HG03432 (cell line): ENCODE results near the gene EXOSC2.

ENCODE experiments used
- ATAC-seq: cut with Tn5 transposase; IDR thresholded peaks from one replicate; pipeline ENCODE4 v1.9.1; 2021; ENCODE audit warnings: mild to moderate bottlenecking, moderate library complexity; ENCODE audit not compliant: unreplicated experiment

Gene EXOSC2

GRCh38 chr9:130735566-130735965, 42.0 kb downstream of the EXOSC2 start:
- no peak for ATAC-seq

- no peak for ATAC-seq
Measured at GRCh38 chr9:130736834-130737233, 43.3 kb downstream of the EXOSC2 start.

GRCh38 chr9:130738281-130738680, 44.7 kb downstream of the EXOSC2 start:
- no peak for ATAC-seq

- no peak for ATAC-seq
Measured at GRCh38 chr9:130739081-130739480, 45.5 kb downstream of the EXOSC2 start.

DNA sequence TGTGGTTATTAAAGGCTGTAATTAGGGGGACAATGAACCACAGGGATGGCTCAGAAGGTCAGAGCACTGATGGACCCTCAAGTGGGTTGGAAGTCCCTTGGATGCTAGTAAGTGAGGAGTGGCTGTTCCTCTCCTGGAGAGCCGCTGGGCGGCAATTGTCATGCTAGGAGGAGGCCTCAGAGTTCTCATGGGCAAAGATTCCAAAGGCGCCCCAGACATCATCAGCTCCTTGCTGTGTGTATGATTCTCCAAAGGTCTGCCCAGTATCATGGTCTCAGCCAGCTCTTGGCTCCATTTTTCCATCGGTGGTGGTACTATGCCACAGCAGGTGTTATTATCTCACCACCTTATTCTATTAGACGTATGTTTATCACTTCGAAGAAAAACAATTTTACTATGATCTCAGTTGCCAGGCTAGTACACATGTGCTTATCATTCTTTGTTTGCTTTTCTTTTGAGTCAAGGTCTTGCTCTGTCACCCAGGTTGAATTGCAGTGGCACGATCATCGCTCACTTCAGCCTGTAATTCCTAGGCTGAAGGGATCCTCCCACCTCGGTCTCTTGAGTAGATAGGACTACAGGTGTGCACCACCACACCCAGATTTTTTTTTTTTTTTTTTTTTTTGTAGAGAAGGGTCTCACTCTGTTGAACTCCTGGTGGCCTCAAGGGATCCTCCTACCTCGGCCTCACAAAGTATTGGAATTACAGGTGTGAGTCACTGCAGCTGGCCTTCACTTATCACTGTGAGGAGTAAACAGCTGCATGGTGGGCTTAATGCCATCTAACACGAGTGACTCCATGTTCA, 46.8 kb downstream of the EXOSC2 start:
- ATAC-seq, result no peak

- no peak for ATAC-seq
Measured at GRCh38 chr9:130741024-130741305, 47.4 kb downstream of the EXOSC2 start.

GRCh38 chr9:130741831-130742449, 48.4 kb downstream of the EXOSC2 start:
- no peak for ATAC-seq

DNA sequence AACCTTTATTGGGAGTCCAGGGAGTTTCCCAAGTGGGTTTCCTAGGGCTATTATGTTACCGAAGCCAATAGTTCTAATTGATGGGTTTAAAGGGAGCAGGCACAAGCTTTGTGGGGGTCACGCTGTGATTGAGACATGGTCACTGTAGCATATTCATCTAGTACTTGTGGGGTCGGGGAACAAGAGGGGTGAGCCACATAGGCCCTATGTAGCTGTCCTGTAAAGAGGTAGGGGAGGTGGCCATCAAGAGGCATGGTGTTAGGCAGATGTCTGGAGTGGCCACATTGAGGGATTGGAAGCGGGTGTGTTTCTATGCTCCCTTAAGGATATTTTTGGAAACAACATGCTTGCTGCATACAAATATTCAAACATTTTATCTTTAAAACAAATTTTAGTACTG, 50.1 kb downstream of the EXOSC2 start:
- ATAC-seq, result no peak

DNA sequence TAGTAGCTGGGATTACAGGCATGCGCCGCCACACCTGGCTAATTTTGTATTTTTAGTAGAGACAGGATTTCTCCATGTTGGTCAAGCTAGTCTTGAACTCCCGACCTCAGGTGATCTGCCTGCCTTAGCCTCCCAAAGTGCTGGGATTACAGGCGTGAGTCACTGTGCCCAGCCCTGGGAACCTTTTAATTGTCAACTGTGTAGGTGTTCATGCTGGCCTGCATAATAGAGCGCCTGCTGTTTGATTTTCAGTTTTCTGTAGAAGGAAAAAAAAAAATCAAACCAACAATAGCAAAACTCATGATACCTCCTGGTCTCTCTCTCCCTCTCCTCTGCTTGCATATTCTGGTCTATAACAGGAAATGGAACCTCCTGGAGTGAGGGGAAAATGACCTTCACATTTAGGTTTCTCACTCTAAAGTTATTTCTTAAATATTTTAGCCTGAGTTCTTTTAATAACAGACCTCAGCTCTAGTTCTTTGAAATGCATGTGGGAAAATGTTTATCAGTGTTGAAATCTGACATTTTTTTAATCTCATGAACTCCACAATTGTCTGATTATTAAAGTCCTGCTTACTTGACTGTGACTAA, 51.7 kb downstream of the EXOSC2 start:
- no peak for ATAC-seq

DNA sequence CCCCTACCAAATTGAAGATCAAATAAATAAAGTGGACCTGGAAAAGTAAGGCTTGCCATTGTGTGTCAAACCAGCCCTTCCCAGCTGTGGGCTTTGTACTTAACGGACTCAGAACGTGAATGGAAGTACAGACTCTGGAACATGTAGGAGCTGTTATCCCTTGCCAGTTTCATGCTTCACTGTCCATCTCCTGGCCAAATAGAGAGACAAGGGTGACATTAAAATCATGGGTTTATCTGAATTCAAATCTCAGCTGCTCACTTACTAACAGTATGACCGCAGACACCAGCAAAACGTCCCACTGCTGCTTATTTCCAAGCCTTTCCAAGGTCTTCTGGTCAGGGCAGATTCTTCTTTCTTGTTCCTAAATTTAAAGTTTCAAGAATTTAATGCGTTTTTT, 52.2 kb downstream of the EXOSC2 start:
- no peak for ATAC-seq

DNA sequence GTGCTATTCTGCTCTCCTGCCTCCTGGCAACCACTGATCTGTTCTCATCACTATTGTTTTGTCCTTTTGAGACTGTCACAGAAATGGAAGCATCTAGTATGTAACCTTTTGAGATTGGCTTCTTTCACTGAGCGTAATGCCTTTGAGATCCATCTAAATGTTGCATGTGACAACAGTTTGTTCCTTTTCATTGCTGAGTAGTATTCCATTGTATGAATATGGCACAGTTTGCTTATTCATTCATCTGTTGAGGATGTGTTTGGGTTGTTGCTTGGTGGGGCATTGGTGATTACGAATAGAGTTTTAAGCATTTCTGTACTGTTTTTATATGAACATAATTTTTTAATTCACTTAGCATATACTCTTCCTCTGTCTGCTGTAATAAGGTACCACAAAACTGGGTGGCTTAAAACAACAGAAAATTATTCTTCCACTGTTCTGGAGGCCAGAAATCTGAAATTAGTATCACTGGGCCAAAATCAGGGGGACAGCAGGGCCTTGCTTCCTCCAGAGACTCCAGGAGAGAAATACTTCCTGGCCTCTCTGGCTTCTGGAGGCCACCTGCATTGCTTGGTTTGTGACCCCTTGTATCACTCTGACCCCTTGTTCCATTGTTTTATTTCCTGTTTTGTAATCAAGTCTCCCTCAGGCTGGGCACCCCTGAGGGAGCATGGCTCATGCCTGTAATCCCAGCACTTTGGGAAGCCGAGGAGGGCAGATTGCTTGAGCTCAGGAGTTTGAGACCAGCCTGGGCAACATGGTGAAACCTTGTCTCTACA, 53.0 kb downstream of the EXOSC2 start:
- no peak for ATAC-seq

DNA sequence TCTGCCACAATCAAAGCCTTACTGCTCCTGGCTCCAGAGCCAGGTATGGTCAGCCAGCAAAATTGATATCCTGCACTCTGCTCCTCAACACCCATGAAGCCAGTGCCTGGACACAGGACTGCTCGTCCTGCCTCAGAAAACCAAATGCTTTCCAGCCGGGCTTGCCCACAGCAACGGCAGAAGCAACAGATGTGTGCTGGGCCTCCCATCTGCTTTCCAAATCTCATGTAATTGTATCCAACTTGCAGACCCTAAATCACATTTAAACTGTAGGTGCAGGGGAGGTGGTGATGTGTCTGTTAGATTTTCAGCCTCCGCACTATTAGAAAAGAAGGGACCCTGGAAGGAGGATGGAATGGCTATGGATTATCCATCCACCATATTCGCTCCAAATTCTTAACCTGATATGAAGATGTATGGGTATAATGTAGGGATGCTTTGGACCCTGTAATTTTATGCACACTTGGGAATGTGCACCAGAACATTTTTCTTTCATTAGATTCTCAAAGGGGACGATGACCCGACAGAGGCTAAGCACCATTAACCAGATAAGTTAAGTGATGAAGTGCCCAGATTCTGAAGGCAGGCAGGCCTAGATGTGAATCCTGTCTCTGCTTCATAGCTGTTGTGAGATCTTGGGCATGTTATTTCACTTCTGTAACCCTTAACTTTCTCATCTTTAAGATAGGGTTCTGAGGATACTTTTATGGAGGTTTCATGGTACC, 58.2 kb downstream of the EXOSC2 start:
- ATAC-seq, result no peak
